MV-4-11 (cell line): ENCODE results near the gene AFM.
A peak's percentile ranks its signal among the peaks of the same experiment; 100 is the strongest.
"Not testable (repeated sequence)": the region's sequence is repeated elsewhere in the genome, so short reads cannot be mapped to it uniquely, and the experiment has no call there.

Source experiments
- DNase-seq: peaks from one replicate; lab custom pipeline; 2025; lab: John Stamatoyannopoulos, UW

Gene AFM

GRCh38 chr4:73505567-73505966 is 24.0 kb downstream of the AFM start:
- peak; percentile 66 for DNase-seq

- no peak for DNase-seq
Observed at GRCh38 chr4:73507541-73507940, 26.0 kb downstream of the AFM start.

GRCh38 chr4:73508651-73509050 is 27.1 kb downstream of the AFM start:
- DNase-seq: no peak

- DNase-seq: no peak
Observed at GRCh38 chr4:73518340-73518739, 36.8 kb downstream of the AFM start.

GRCh38 chr4:73520821-73521220 is 39.3 kb downstream of the AFM start:
- no peak for DNase-seq

- DNase-seq: no peak
Observed at GRCh38 chr4:73523126-73523525, 41.6 kb downstream of the AFM start.

GRCh38 chr4:73525611-73526010 is 44.1 kb downstream of the AFM start:
- DNase-seq: no peak

- DNase-seq: no peak
Observed at GRCh38 chr4:73527196-73527595, 45.7 kb downstream of the AFM start.

- DNase-seq: no peak
Observed at GRCh38 chr4:73528171-73528570, 46.6 kb downstream of the AFM start.

- no peak for DNase-seq
Observed at GRCh38 chr4:73533515-73534422, 52.2 kb downstream of the AFM start.

- no peak for DNase-seq
Observed at GRCh38 chr4:73538162-73538561, 56.6 kb downstream of the AFM start.

- DNase-seq: no peak
Observed at GRCh38 chr4:73539386-73539785, 57.8 kb downstream of the AFM start.

GRCh38 chr4:73540826-73541225 is 59.3 kb downstream of the AFM start:
- no peak for DNase-seq

- DNase-seq: no peak
Observed at GRCh38 chr4:73541251-73541650, 59.7 kb downstream of the AFM start.

- no peak for DNase-seq
Observed at GRCh38 chr4:73544620-73545019, 63.1 kb downstream of the AFM start.

GRCh38 chr4:73550865-73551264 is 69.3 kb downstream of the AFM start:
- DNase-seq: not testable (repeated sequence)
